ENCODE measurements around the gene DRAXIN.
A peak's percentile ranks its signal among the peaks of the same experiment; 100 is the strongest.

DRAXIN gene

GRCh38 chr1:11738783-11739182 is 47.3 kb downstream of the DRAXIN start:
- no peak for DNase-seq

- DNase-seq = peak; percentile 18
Measured at GRCh38 chr1:11740258-11741192, 49.0 kb downstream of the DRAXIN start.

GRCh38 chr1:11741482-11741881 is 50.0 kb downstream of the DRAXIN start:
- no peak for DNase-seq

DNA sequence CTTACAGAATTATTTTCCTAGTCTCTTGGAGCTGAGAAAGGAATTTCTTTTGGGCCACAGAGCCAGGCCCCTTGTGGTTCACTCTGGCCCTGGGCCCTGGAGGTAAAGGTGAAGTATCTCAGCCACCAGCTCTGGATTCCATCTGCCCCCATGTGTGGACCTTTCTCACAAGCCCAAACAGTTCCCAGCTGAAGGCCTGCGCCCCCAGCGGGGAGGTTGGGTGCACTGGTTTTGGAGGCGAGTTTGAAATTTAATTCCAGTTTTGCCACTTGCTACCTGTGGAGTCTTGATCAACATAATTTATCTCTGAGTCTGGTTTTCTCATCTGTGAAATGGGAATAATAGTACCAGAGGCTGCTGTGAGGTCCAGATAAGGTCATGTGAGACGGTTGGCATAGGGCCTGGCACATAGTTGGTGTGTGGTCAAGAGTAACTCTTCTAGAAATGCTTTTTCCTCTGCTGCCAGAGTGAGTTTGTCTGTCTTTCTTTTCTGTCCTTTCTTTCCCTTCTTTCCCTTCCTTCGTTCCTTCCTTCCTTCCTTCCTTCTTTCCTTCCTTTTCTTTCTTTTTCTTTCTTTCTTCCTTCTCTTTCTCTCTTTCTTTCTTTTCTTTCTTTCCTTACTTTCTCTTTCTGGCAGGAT is 50.5 kb downstream of the DRAXIN start:
- no peak for DNase-seq

GRCh38 chr1:11744287-11744686 is 52.8 kb downstream of the DRAXIN start:
- DNase-seq = no peak

DNA sequence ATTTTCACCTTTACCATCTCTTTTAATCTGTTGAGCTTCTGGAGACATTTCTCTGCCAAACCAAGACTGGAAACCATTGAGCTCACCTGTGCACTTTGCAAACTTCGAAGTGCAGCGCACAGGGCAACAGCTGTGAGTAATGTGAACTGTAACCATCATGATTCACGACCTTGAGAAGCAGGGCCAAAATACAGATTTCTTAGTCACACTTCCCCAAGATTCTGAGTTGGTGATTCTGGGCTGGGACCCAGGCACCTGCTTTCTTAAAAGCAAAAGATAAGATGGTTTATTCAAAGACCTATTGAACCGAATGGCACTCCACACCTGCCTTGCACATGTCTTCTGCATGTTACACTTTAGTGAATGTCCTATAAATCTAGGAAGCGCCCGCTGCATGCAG is 54.6 kb downstream of the DRAXIN start:
- no peak for DNase-seq

DNA sequence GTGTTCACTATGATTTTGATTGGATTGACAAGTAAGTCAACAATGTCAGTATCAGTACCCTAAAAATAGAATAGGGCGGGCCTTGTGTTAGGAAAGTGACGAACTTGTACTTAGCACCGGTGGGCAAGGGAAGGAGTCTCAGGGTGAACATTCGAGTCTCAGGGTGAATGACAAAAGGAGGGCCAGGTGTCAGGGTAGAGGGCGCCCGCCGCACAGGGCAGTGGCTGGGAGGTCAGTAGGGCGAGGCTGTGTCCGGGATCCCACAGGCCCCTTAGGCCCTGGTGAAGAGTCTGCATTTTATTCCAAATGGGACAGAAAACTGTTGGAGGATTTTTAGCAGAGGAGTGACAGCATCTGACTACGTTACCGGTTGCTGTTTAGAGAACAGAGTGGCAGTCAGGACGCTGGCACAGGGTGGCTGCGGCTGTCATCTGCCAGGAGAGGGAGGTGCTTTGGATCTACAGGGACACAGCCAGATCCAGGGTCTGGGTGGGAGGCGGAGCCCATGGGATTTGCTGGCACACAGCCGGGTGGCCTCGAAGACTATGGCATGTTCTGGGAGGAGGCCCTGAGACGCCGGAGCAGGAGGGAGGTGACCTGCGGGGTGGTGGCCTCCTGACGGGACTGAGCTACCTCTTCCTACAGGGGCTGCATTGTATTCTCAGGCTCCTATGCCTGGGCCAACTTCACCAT is 55.4 kb downstream of the DRAXIN start:
- DNase-seq = no peak

DNA sequence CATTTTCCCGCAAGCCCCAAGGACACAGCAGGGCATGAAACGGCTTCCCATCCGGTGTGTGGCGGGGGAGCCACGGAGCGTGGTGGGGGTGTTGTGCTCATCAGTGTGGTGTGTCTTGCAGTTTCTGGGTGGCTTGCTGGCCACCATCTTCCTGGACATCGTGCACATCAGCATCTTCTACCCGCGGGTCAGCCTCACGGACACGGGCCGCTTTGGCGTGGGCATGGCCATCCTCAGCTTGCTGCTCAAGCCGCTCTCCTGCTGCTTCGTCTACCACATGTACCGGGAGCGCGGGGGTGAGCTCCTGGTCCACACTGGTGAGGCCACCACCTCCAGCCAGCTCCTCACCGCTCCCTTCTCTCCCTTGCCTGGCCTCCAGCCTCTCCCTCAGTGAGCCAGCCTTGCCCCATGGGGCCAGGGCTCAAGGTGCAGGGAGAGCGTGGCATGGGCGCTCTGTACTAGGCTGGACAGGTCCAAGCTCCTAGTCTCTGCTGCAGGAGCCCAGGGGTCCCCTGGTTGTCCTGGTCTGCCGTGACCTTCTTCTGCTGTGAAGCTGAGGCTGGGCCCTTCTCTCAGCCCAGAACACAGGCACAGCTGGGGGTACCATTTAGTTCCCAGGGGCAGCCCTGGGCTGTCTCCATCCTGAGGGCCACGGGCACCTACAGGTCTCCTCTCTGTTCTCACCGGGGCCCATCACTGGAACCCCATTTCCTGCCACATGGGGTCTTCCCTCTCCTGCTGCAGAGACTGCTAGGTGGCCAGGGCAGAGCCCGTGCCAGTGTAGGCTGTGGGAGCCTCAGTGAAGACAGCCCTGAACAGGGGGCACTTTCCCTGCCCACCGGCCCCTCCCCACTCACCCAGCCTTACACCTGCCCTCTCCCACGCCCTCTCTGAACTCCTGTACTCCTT is 57.0 kb downstream of the DRAXIN start:
- no peak for DNase-seq

GRCh38 chr1:11749203-11749689 is 57.7 kb downstream of the DRAXIN start:
- peak; percentile 69 for DNase-seq

GRCh38 chr1:11749996-11750395 is 58.5 kb downstream of the DRAXIN start:
- DNase-seq = no peak

DNA sequence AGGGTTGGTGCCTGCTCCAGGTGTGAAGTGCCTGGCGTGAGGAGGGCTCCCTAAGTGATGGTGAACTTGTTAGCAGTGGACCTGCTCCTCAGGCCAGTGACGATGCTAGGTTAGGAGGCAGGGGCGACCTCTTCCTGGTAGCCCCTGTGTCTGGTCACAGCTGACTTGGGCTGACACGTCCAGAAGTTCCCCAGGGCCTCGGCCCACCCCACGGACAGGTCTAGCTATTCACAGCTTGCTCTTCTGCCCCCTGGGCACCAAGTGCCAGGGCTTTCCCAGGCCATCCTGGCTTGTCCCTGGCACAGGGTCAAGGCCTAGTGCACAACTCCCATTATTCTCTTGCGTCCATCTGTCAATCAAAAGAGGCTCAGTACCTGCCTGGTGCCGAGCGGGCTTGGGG is 59.6 kb downstream of the DRAXIN start:
- DNase-seq = no peak

GRCh38 chr1:11752359-11753088 is 61.0 kb downstream of the DRAXIN start:
- no peak for DNase-seq

DNA sequence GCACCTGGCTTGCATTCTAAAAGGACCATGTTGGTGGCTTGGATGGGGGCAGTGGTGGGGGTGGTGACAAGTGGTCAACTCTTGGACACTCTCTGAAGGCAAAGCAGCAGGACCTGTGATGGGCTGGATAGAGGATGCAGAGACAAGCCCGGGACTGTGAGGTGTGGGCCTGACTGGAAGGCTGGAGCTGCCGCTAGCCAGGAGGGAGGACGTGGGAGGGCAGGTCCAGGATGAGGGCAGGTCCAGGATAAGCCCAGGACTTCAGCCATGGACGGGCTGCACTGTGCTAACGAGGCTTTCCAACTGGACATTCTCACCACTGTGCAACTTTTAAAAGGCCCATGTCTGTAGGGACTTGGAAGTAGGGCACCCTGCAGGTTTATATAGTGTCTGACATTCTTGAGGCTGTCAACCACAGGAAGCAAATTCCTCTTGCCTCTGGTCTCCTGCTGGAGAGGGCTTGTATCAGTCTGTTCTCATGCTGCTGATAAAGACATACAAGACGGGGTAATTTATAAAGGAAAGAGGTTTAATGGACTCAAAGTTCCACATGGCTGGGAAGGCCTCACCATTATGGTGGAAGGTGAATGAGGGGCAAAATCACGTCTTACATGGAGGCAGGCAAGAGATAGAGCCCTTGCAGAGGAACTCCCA is 62.2 kb downstream of the DRAXIN start:
- no peak for DNase-seq

GRCh38 chr1:11757047-11757446 is 65.5 kb downstream of the DRAXIN start:
- no peak for DNase-seq

- DNase-seq = no peak
Measured at GRCh38 chr1:11759791-11760190, 68.3 kb downstream of the DRAXIN start.

DNA sequence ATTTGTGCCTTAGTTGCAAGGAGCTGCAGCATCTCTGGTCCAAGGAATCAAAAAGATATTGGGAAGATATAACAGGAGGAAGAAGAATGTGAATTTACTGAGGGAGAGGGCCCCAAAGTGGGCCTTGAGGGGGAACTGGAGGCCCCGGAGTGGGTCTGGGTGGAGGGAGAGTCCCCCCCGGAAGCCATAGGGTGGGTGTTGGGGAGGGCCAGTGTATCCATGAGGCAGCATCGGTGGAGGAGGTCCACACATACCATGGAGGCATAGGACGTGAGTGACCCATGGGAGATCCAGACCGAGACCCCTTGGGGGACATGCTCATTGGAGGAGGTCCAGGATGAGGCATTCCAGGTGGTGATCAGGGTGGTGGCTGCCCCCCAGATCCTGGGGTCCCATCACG is 69.8 kb downstream of the DRAXIN start:
- no peak for DNase-seq

DNA sequence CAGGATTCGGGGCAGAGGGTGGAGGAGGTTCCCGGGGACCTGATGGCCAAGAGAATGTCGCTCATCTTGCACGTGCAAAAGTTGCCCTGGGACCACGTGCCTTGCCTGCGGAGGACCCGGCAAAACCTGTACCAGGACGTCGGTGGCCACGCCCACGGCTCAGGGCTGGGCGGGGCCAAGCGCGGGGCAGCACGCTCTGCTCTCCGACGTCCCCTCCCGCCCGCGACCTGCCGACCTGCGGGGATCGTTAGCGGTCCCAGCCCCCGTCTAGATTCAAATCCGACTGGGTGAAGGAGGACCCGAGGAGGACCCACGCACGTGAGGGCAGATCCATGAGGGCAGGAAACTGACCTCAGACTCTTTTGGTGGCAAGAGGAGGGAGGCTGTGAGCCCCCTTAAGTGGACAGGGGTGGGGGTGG is 70.5 kb downstream of the DRAXIN start, which contains the start of gene C1orf167:
TSS of gene C1orf167 (plus strand) at position 206 of the 419 bp plus-strand sequence. CDS start 2,208 bp downstream, outside the sequence.
- DNase-seq = peak; percentile 53

DNA sequence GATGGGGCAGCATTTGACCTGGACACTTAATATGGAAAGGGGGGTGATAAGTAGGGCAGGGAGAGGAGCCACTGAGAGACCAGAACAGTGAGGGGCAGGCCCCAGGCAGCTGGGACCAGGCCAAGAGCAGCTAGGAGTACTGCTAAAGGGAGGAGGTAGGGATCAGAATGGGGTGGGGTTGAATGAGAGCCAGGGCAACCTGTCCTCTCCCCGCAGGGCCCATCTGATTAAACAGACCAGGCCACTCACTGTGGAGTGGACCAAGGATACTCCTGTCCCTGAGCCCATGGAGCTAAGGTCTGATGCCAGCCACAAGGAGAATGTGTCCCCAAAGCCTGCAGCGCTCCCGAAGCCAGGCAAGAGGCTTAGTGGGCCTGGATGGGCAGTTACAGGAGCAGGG is 72.6 kb downstream of the DRAXIN start:
- DNase-seq = no peak

DNA sequence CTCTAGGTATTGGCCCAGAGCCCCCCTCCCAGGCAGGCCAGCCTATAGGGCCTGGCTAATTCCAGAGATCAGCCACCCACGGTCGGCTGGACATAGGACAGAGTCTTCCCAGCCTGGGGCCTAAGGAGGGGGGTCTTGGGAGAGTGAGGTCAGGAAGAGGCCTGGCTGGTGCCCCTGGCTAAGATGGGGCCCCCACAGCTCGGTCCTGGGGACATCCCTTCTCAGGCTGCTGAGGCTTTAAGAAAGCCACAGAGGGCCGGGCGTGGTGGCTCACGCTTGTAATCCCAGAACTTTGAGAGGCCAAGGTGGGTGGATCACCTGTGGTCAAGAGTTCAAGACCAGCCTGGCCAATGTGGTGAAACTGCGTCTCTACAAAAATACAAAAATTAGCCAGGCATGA is 73.0 kb downstream of the DRAXIN start:
- no peak for DNase-seq

DNA sequence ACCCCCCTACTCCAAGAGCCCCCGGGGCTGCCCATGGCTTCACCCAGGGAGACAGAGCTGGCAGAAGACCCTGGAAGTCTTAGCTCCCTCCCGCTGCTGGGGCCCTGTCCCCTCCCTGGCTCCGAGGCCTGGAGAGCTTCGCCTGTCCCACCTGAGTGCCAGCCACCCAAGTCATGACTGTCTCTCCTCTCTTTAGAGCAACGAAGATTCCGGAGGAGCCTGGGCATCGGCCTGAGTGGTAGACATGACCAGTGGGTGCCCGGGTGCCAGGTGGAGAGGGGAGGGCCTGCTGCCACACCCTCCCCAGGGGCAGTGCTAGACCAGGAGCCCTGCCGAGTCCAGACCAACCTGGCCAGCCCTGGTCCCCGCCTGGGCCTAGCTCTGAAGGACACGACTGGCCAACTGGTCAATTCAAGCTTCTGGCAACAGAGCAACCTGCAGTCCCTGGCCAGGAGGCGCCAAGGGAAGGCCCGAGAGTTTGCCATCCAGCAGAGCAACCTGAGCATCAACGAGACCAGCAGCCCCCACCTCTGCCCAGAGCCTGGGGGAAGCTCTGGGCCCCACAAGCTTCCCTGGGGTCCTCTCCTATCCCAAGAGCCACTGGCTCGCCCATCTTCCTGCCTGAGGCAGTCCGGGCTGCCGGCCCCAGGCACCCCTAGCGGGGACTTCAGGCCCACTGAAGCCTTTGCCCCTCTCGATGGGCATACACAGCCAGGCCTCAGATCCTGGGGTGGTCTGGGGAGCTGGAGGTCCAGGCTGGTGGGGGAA is 74.3 kb downstream of the DRAXIN start:
- no peak for DNase-seq

Measured in activated CD4-positive, alpha-beta T cell treated with anti-CD3 and anti-CD28 coated beads for 48 hours (primary cell).